Measurements from ENCODE around the gene INSIG1.

Gene INSIG1

DNA sequence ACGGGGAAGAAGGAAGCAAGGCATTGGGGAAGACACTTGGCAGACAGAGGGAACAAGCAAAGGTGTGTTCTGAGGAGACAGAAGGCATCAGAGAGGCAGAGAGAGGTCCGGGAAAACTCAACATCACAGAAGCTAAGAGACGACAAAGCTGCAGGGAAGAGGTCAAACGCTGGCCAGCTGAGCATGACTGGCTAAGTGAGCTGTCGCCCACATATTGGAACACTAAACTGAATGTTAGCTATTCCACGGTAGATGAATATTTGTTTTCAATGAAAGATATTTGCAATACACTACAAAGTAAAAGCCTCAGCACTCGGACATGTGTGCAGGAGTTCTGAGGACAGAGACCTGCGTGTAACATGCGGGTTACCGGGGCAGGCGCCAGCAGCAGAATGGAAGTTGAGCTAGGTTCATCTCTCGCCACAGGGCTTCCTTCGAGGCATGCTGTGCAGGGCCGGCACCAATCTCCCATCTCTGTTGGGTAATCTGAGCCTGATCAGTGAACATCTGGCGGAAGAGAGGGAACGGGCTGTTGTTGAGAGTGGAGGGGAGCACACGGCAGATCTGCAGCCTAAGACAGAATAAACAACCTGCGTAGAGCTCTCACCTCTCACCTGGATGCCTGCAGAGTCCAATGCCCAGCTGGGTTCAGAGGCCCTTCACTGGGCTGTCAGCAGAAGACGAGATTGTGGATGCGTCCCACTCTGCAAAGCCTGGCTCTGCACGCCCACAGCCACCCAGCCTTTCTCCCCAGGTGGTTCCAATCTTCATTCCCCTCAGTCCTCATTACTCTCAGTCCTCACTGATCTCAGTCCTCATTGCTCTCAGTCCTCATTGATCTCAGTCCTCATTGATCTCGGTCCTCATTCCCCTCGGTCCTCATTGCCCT lies 35.9 kb downstream of the INSIG1 start:
- POLR2A ChIA-PET = interaction anchor here (0.7 kb wide), 1 partner anchor 12 kb away, joined by 3 read pairs; no protein-coding TSS in a partner anchor
- TF ChIP-seq TARDBP (IDR thresholded peaks at IDR 0.05) (no peak), BHLHE40 (IDR thresholded peaks at IDR 0.05; ENCODE audit: borderline replicate concordance) (no peak), SP1 (IDR thresholded peaks at IDR 0.05) (no peak), FOXM1 (IDR thresholded peaks at IDR 0.05; ENCODE audit: borderline replicate concordance) (no peak)
- DNase-seq (ENCODE audit: extremely low spot score) = no peak
- CTCF ChIA-PET = interaction anchor here (3.5 kb wide), 1 partner anchor 11 kb away, joined by 21 read pairs; no protein-coding TSS in a partner anchor

DNA sequence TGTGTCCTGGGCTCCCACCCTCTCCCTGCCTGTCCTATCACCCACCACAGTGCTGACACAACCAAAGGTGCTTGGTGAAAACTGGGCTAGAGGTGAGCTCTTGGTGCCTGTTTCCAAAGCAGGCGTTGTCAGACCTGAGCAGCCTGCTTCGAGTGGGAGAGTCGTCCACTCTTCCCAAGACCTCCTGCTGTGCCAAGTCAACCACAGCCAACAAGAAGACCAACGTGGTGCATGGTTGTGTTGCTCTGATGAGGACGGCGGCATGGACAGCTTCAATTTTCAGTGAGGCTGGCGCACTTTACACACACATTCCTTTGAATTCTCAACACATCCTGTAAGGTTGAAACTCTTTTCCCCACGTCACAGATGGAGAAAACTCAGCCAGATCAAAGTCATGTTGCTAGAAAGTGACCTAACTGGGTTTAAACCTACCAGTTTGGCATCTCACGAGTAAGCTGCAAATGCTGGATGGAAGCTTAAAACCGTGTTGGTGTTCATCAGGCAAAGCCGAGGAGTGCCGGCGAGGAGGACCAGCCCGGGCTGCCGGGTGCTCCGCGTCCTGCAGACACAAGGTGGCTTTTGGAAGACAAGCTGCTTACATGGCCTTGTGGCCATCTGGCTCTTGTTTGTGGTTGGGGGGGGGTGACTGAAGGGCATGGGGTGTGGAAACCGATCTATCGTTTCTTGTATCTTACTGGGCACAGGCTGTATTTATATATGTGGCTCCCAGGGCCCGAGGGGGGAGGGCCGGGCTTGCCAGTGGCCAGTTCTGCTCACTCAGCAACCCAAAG lies 39.3 kb downstream of the INSIG1 start:
- no peak for TF ChIP-seq HDGF (IDR thresholded peaks at IDR 0.05; ENCODE audit: borderline replicate concordance)
- TF ChIP-seq, protein P1, sequence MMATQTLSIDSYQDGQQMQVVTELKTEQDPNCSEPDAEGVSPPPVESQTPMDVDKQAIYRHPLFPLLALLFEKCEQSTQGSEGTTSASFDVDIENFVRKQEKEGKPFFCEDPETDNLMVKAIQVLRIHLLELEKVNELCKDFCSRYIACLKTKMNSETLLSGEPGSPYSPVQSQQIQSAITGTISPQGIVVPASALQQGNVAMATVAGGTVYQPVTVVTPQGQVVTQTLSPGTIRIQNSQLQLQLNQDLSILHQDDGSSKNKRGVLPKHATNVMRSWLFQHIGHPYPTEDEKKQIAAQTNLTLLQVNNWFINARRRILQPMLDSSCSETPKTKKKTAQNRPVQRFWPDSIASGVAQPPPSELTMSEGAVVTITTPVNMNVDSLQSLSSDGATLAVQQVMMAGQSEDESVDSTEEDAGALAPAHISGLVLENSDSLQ (IDR thresholded peaks at IDR 0.05) = no peak
- TF ChIP-seq TARDBP (IDR thresholded peaks at IDR 0.05) = no peak
- no peak for TF ChIP-seq L3MBTL2 (conservative IDR thresholded peaks at IDR 0.05)
- no peak for TF ChIP-seq BHLHE40 (IDR thresholded peaks at IDR 0.05; ENCODE audit: borderline replicate concordance)
- TF ChIP-seq NFRKB (IDR thresholded peaks at IDR 0.05) = no peak
- TF ChIP-seq ARNT (IDR thresholded peaks at IDR 0.05) = no peak
- TF ChIP-seq CTBP1 (IDR thresholded peaks at IDR 0.05; ENCODE audit: borderline replicate concordance) = no peak
- TF ChIP-seq ELF4 (IDR thresholded peaks at IDR 0.05) = no peak
- no peak for TF ChIP-seq LEF1 (IDR thresholded peaks at IDR 0.05; ENCODE audit: borderline replicate concordance)
- TF ChIP-seq FOXK2 (IDR thresholded peaks at IDR 0.05) = no peak
- no peak for TF ChIP-seq FOXM1 (IDR thresholded peaks at IDR 0.05; ENCODE audit: borderline replicate concordance)
- TF ChIP-seq SP1 (IDR thresholded peaks at IDR 0.05) = no peak
- TF ChIP-seq ZNF384 (IDR thresholded peaks at IDR 0.05) = no peak
- no peak for TF ChIP-seq FOXA1 (IDR thresholded peaks at IDR 0.05)
- no peak for TF ChIP-seq SUZ12 (IDR thresholded peaks at IDR 0.05)
- CTCF ChIA-PET = interaction anchor here (1.1 kb wide), 1 partner anchor 8 kb away, joined by 3 read pairs; no protein-coding TSS in a partner anchor
- DNase-seq (ENCODE audit: extremely low spot score) = no peak
- POLR2A ChIA-PET = no interaction called here

DNA sequence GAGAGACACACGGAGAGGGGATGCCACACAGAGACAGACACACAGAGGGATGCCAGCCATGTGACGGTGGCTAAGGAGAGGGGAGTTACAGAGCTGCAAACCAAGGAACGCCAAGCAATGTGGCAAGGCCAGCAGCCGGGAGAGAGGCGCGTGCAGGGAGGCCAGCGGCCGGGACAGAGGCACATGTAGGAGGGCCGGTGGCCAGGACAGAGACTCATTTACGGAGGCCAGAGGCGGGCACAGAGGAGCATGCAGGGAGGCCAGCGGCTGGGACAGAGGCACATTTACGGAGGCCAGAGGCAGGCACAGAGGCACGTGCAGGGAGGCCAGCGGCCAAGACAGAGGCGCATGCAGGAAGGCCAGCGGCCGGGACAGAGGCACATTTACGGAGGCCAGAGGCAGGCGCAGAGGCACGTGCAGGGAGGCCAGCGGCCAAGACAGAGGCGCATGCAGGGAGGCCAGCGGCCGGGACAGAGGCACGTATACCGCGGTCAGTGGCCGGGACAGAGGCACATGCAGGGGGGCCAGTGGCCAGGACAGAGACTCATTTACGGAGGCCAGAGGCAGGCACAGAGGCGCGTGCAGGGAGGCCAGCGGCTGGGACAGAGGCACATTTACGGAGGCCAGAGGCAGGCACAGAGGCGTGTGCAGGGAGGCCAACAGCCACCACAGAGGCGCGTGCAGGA lies 40.4 kb downstream of the INSIG1 start:
- no peak for DNase-seq (ENCODE audit: extremely low spot score)
- POLR2A ChIA-PET = no interaction called here
- CTCF ChIA-PET = no interaction called here
- no peak for TF ChIP-seq FOXM1 (IDR thresholded peaks at IDR 0.05; ENCODE audit: borderline replicate concordance)
- TF ChIP-seq ARNT (IDR thresholded peaks at IDR 0.05) = no peak
- no peak for TF ChIP-seq TARDBP (IDR thresholded peaks at IDR 0.05)
- TF ChIP-seq NFRKB (IDR thresholded peaks at IDR 0.05) = no peak
- TF ChIP-seq SUZ12 (IDR thresholded peaks at IDR 0.05) = no peak
- TF ChIP-seq FOXA1 (IDR thresholded peaks at IDR 0.05) = no peak
- TF ChIP-seq ELF4 (IDR thresholded peaks at IDR 0.05) = no peak
- TF ChIP-seq SP1 (IDR thresholded peaks at IDR 0.05) = no peak
- TF ChIP-seq L3MBTL2 (conservative IDR thresholded peaks at IDR 0.05) = no peak
- TF ChIP-seq, protein P1 (IDR thresholded peaks at IDR 0.05) = no peak
- TF ChIP-seq LEF1 (IDR thresholded peaks at IDR 0.05; ENCODE audit: borderline replicate concordance) = no peak
- TF ChIP-seq FOXK2 (IDR thresholded peaks at IDR 0.05) = no peak
- TF ChIP-seq CTBP1 (IDR thresholded peaks at IDR 0.05; ENCODE audit: borderline replicate concordance) = no peak
- no peak for TF ChIP-seq BHLHE40 (IDR thresholded peaks at IDR 0.05; ENCODE audit: borderline replicate concordance)
- no peak for TF ChIP-seq ZNF384 (IDR thresholded peaks at IDR 0.05)
- TF ChIP-seq HDGF (IDR thresholded peaks at IDR 0.05; ENCODE audit: borderline replicate concordance) = no peak

DNA sequence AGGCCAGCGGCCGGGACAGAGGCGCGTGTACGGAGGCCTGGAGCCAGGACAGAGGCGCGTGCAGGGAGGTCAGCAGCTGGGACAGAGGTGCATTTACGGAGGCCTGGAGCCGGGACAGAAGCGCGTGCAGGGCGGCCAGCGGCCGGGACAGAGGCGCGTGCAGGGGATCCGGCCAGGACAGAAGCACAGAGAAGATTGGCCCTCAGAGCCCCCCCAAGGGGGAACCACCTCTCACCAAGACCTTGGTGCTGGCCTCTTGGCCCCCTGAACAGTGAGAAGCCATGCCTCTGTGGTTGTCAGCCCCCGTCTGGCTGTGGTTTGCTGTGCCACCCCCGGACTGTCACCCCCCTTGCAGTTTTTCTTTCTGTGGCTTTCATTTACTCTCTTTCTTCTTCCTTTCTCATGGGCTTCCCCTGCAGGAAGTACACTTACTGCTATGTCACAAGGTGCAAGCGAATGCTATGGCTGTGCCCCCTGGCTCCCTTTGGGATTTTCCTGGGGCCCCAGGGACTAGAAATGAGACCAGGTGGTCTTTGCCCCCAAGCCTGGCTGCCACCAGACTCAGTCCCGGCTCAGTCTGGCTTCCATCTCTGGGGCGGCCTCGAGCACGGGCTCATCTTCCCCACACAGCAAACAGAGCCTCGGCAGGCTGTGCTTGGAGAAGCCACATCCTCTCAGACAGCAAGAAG lies 41.1 kb downstream of the INSIG1 start:
- POLR2A ChIA-PET = no interaction called here

More for the DNA sequence above, 41.1 kb downstream of the INSIG1 start:
- DNase-seq (ENCODE audit: extremely low spot score) = no peak
- CTCF ChIA-PET = no interaction called here
- no peak for TF ChIP-seq L3MBTL2 (conservative IDR thresholded peaks at IDR 0.05)
- no peak for TF ChIP-seq SP1 (IDR thresholded peaks at IDR 0.05)
- no peak for TF ChIP-seq NFRKB (IDR thresholded peaks at IDR 0.05)
- no peak for TF ChIP-seq FOXA1 (IDR thresholded peaks at IDR 0.05)
- TF ChIP-seq CTBP1 (IDR thresholded peaks at IDR 0.05; ENCODE audit: borderline replicate concordance) = no peak
- no peak for TF ChIP-seq TARDBP (IDR thresholded peaks at IDR 0.05)
- TF ChIP-seq ZNF384 (IDR thresholded peaks at IDR 0.05) = no peak
- TF ChIP-seq, protein P1 (IDR thresholded peaks at IDR 0.05) = no peak
- no peak for TF ChIP-seq BHLHE40 (IDR thresholded peaks at IDR 0.05; ENCODE audit: borderline replicate concordance)
- TF ChIP-seq SUZ12 (IDR thresholded peaks at IDR 0.05) = no peak

Data from HEK293T (cell line).